GM18907 (cell line): ENCODE results near the gene FAM8A1.

Experiments
- ATAC-seq: cut with Tn5 transposase; IDR thresholded peaks from one replicate; pipeline ENCODE4 v1.9.1; 2021; ENCODE audit warnings: mild to moderate bottlenecking, moderate library complexity; ENCODE audit not compliant: unreplicated experiment

FAM8A1 gene

DNA sequence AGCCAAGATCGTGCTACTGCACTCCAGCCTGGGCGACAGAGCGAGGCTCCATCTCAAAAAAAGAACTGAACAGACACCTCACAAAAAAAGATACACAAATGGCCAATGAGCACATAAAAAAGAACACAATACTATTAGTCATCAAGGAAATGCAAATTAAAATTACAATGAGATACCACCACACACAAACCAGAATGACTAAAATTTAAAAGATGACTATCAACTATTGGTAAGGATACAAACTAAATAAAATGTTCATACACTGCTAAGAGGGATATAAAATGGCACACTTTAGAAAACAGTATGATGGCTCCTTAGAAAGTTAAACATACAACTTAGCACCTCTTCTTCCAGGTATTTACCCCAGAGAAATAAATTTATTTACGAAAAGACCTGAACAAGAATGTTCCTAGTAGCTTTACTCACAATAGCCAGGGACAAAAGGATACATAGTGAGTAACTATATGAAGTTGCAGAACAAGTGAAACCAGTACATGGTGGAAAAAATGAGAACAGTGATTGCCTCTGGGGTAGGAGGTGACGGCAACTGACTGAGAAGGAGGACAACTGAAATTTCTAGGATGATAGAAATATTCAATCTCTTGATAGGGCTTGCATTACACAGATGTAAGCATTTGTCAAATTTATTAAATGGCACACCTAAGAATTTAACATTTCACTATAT, 53.2 kb downstream of the FAM8A1 start:
- no peak for ATAC-seq

DNA sequence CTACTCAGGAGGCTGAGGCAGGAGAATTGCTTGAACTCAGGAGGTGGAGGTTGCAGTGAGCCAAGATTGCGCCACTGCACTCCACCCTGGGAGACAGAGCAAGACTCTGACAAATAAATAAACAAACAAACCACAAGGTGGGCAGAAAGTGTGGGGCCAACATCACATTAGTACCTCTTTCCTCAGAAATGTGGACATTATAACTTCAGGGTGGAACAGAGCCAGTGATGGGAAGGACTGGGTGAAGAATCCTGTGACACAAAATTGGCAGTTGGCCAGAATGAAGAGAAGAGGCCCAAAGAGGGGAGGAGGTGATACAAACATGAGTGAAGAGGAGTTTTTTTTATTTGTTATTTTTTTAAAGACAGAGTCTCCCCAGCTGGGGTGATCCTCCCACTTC, 56.0 kb downstream of the FAM8A1 start:
- ATAC-seq = no peak

GRCh38 chr6:17656644-17657043, 56.5 kb downstream of the FAM8A1 start:
- no peak for ATAC-seq
